Osteoblast (primary cell): Measurements from ENCODE around the gene GALNT10. TPM values are rescaled to one million over a fixed set of nuclear protein-coding genes. Genes with fewer than 3 reads are reported as not detected.
A peak's percentile ranks its signal among the peaks of the same experiment; 100 is the strongest.

Experiments
- DNase-seq: peaks from one replicate; pipeline ENCODE4 v3.0.0; 2011; ENCODE audit warnings: low spot score, mixed read lengths; ENCODE audit not compliant: insufficient read length; ENCODE audit errors: missing footprints
- H2AFZ ChIP-seq: 2 replicates; pipeline ENCODE4 v1.6.0; 2011; ENCODE audit warnings: mild to moderate bottlenecking, low read length
- H3K27ac ChIP-seq: 2 replicates; pipeline ENCODE4 v1.5.1; 2011; ENCODE audit warnings: mild to moderate bottlenecking, low read depth, low read length, moderate library complexity
- H3K27me3 ChIP-seq: 2 replicates; pipeline ENCODE4 v1.6.0; 2012; ENCODE audit warnings: mild to moderate bottlenecking, control low read depth, inconsistent platforms, low read length, moderate library complexity; ENCODE audit not compliant: insufficient read depth
- H3K36me3 ChIP-seq: 2 replicates; pipeline ENCODE4 v1.5.1; 2011; ENCODE audit warnings: mild to moderate bottlenecking, low read length, control low read depth, moderate library complexity; ENCODE audit not compliant: insufficient read depth
- H3K4me1 ChIP-seq: 2 replicates; pipeline ENCODE4 v1.5.1; 2011; ENCODE audit warnings: mild to moderate bottlenecking, low read length, control low read depth, moderate library complexity; ENCODE audit not compliant: insufficient read depth
- H3K4me2 ChIP-seq: 2 replicates; pipeline ENCODE4 v1.6.0; 2011; ENCODE audit warnings: mild to moderate bottlenecking, low read length; ENCODE audit not compliant: insufficient read depth
- H3K4me3 ChIP-seq: fragments of 200-600 bp; sonication (generic); 3 replicates; pipeline ENCODE4 v1.5.1; 2012; ENCODE audit warnings: mild to moderate bottlenecking, low read length, inconsistent platforms; ENCODE audit not compliant: insufficient read depth
- H3K79me2 ChIP-seq: 2 replicates; pipeline ENCODE4 v1.6.0; 2012; ENCODE audit warnings: mild to moderate bottlenecking, low read length, control low read depth, inconsistent platforms; ENCODE audit not compliant: insufficient read depth
- H3K9me3 ChIP-seq: 2 replicates; pipeline ENCODE4 v1.5.1; 2011; ENCODE audit warnings: low read depth, low read length, control low read depth
- H4K20me1 ChIP-seq: 2 replicates; pipeline ENCODE4 v1.6.0; 2012; ENCODE audit warnings: mild to moderate bottlenecking, low read length, control low read depth; ENCODE audit not compliant: insufficient read depth
- total RNA-seq: library from RNA; depleted of rRNA; stranded (reverse); fragments of >200 nt; gene quantifications from 2 replicates; pipeline ENCODE4 v1.2.3, GENCODE V29; 2012
- TF ChIP-seq, protein P1 (sequence below): IDR thresholded peaks from 2 replicates; pipeline ENCODE4 v1.5.1; 2011; ENCODE audit warnings: mild to moderate bottlenecking, low read depth, low read length, moderate library complexity; ENCODE audit errors: extremely low read depth

GALNT10 gene
- total RNA-seq, 1 donor: 62.2 TPM

GRCh38 chr5:154301726-154302125 lies 111.2 kb downstream of the GALNT10 start:
- Histone ChIP-seq H3K79me2 (no peaks in the 10 kb centered on the region), H3K4me1 (no peaks in the 10 kb centered on the region), H3K4me3 (no peak overlapping the region), H4K20me1 (no peaks in the 10 kb centered on the region), H3K36me3 (peaks cover 45% of the 10 kb centered on the region), H3K27me3 (no peaks in the 10 kb centered on the region), H3K9me3 (no peaks in the 10 kb centered on the region), H3K4me2 (no peak overlapping the region), H2AFZ (no peak overlapping the region), H3K27ac (no peak overlapping the region)
- no peak for DNase-seq
- TF ChIP-seq, protein P1, sequence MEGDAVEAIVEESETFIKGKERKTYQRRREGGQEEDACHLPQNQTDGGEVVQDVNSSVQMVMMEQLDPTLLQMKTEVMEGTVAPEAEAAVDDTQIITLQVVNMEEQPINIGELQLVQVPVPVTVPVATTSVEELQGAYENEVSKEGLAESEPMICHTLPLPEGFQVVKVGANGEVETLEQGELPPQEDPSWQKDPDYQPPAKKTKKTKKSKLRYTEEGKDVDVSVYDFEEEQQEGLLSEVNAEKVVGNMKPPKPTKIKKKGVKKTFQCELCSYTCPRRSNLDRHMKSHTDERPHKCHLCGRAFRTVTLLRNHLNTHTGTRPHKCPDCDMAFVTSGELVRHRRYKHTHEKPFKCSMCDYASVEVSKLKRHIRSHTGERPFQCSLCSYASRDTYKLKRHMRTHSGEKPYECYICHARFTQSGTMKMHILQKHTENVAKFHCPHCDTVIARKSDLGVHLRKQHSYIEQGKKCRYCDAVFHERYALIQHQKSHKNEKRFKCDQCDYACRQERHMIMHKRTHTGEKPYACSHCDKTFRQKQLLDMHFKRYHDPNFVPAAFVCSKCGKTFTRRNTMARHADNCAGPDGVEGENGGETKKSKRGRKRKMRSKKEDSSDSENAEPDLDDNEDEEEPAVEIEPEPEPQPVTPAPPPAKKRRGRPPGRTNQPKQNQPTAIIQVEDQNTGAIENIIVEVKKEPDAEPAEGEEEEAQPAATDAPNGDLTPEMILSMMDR: no peak

DNA sequence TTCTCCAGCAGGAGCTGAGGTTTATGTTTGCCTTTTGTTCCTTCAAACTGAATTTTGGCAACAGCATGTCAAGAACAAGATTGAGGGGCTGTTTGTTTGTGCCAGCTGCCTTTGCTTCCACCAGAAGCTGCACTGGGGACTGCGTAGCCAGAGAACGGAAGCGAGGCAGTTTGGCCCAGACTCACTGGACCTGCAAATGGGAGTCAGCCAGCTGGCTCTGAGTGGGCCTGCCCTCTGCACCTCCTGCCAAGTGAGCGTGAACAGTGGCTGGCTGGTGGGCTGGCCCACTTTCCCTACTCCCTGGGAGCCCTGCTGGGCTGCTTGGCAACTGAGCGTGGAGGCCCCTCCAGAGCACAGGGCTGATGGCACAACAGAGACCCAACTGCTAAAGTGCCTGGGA lies 111.6 kb downstream of the GALNT10 start:
- Histone ChIP-seq H3K9me3 (no peaks in the 10 kb centered on the region), H3K4me2 (no peak overlapping the region), H3K4me1 (no peaks in the 10 kb centered on the region), H4K20me1 (no peaks in the 10 kb centered on the region), H3K79me2 (no peaks in the 10 kb centered on the region), H3K36me3 (peaks cover 41% of the 10 kb centered on the region), H3K4me3 (no peak overlapping the region), H2AFZ (no peak overlapping the region), H3K27ac (no peak overlapping the region), H3K27me3 (no peaks in the 10 kb centered on the region)
- TF ChIP-seq, protein P1: no peak
- no peak for DNase-seq

DNA sequence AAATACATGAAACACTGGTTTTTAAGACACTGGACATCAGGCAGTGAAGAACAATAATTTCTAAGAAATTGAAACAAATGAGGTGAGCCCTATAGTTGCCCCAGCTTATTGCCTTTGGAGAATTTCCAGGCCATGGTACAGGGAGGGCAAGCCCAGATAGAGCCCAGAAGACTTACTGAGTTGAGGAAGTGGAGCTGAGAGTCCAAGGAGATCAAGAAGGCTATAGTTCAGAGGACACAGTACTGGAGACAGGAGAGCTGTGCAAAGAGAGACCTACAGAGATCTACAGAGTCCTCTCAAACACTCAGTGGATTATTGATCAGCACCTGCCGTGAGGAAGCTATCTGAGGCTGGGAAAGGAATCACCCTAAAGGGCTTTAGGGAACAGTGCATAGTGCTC lies 112.6 kb downstream of the GALNT10 start:
- H3K36me3 ChIP-seq: peaks cover 33% of the 10 kb centered on the region
- DNase-seq: no peak
- H2AFZ ChIP-seq: no peak overlapping the region
- no peaks in the 10 kb centered on the region for H4K20me1 ChIP-seq
- peaks cover 6% of the 10 kb centered on the region for H3K4me1 ChIP-seq
- TF ChIP-seq, protein P1: no peak
- no peak overlapping the region for H3K4me2 ChIP-seq
- H3K9me3 ChIP-seq: no peaks in the 10 kb centered on the region
- no peaks in the 10 kb centered on the region for H3K27me3 ChIP-seq
- H3K79me2 ChIP-seq: no peaks in the 10 kb centered on the region
- no peak overlapping the region for H3K27ac ChIP-seq
- H3K4me3 ChIP-seq: no peak overlapping the region

DNA sequence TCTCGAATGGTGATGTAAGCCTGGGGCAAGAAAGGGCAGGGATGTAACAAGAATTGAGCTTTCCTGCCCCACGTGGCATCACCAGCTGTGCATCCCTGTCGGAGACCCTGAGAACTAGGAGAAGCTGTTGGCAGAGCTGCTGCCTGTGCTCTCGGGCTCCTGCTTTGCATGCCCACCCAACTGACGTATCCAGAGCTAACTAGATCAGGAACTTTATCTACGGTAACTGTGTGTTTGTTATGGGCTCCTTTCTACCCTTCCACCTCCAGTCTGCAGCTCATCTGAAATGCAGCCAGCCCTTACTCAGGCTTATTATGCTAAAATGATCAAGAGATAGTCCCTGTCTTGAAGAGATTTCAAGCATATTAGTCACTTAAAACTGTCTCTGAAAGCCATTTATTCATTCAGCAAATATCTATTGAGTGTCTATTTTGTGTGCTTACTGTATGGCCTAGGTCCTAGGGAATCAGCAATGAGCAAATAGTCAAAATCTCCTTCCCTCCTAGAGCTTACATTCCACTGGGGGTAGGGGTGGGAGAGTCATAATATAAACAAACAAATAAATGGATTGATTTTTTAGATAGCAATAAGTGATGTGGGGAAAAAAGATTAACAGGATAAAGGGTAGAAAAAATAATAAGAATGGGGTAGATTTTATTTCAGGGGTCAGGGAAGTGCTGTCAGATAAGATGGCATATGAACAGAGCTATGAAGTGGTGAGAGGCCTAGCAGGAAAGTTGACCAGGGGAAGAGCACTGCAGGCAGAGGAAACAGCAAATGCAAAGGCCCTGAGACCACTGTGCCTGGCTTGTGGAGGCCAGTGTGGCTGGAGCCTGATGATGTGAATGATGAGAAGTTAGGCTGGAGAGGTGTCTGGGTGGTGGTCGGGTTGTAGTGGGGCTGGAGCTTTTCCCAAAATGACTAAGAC lies 118.2 kb downstream of the GALNT10 start:
- no peaks in the 10 kb centered on the region for H3K27me3 ChIP-seq
- H3K79me2 ChIP-seq: peaks cover 10% of the 10 kb centered on the region
- H3K9me3 ChIP-seq: no peaks in the 10 kb centered on the region
- H3K27ac ChIP-seq: peak overlapping the region; percentile 88
- peak overlapping the region; percentile 33 for H3K4me3 ChIP-seq
- TF ChIP-seq, protein P1: no peak
- H2AFZ ChIP-seq: peak overlapping the region; percentile 45
- H4K20me1 ChIP-seq: no peaks in the 10 kb centered on the region
- peaks cover 38% of the 10 kb centered on the region for H3K4me1 ChIP-seq
- H3K4me2 ChIP-seq: peak overlapping the region; percentile 69
- H3K36me3 ChIP-seq: peaks cover 5% of the 10 kb centered on the region
- peak; percentile 85 for DNase-seq
